HG02798 (cell line): ENCODE measurements around the gene VAX1.
"Not testable (repeated sequence)": the region's sequence is repeated elsewhere in the genome, so short reads cannot be mapped to it uniquely, and the experiment has no call there.

Experiments
- ATAC-seq: cut with Tn5 transposase; IDR thresholded peaks from one replicate; pipeline ENCODE4 v1.9.1; 2021; ENCODE audit warnings: mild to moderate bottlenecking; ENCODE audit not compliant: unreplicated experiment, poor library complexity

Gene VAX1

GRCh38 chr10:117084421-117085246, 53.4 kb downstream of the VAX1 start:
- not testable (repeated sequence) for ATAC-seq
